ENCODE results near the gene IL34. TPM values are rescaled to one million over a fixed set of nuclear protein-coding genes. Genes with fewer than 3 reads are reported as not detected.

IL34 gene
- total and polyA plus RNA-seq, 7 experiments from 2014 or later, result 0.38 to 1.1 (median 0.50) TPM; not detected in 4

GRCh38 chr16:70657956-70658355 is 11.6 kb downstream of the IL34 start:
- H3K27me3 Mint-ChIP-seq, result peaks cover 0 to 3% (median 0%) of the 10 kb centered on the region in 5 donors
- DNase-seq (no peak), ATAC-seq (no peak)
- ChIA-PET POLR2A (no interaction called here), CTCF (interaction anchor here (1.2 kb wide), 1 partner anchor 112 kb away, joined by 3 read pairs; no protein-coding TSS in a partner anchor)
- H3K27ac ChIP-seq (ENCODE audit: low read depth, low read length), result no peak overlapping the region
- no peaks in the 10 kb centered on the region for H3K27me3 ChIP-seq (ENCODE audit: control insufficient read depth in 2 of 2, insufficient read depth in 2 of 2, low read length in 2 of 2)
- no peaks in the 10 kb centered on the region for H3K36me3 ChIP-seq (ENCODE audit: control insufficient read depth in 2 of 3, insufficient read depth in 3 of 3, low read length in 3 of 3)
- H3K36me3 Mint-ChIP-seq, result no peaks in the 10 kb centered on the region
- no peak overlapping the region for H3K27ac Mint-ChIP-seq
- peaks cover 0 to 2% (median 0%) of the 10 kb centered on the region in 11 donors for H3K9me3 Mint-ChIP-seq
- no peak overlapping the region for H3K4me3 Mint-ChIP-seq
- peaks cover 0 to 3% of the 10 kb centered on the region in 2 donors for H3K4me1 ChIP-seq (ENCODE audit: control insufficient read depth in 2 of 2, insufficient read depth in 2 of 2, low read length in 2 of 2)
- no peak overlapping the region for H3K4me3 ChIP-seq (ENCODE audit: low read length)
- H3K9me3 ChIP-seq (ENCODE audit: control insufficient read depth in 2 of 3, low read length in 3 of 3), result no peaks in the 10 kb centered on the region
- intact Hi-C loops (cut with micrococcal nuclease), result loop anchor here in 1 of 2 donors (10.0 kb wide), 1 partner anchor 103 kb away; no protein-coding TSS in a partner anchor
- H3K4me1 Mint-ChIP-seq, result peaks cover 4 to 6% (median 5%) of the 10 kb centered on the region in 7 donors

- Mint-ChIP-seq H3K27me3 (peaks cover 0 to under 1% (median 0%) of the 10 kb centered on the region in 5 donors), H3K4me1 (peaks cover 1 to 2% (median 1%) of the 10 kb centered on the region in 7 donors), H3K9me3 (peaks cover 0 to 2% (median 0%) of the 10 kb centered on the region in 11 donors), H3K4me3 (no peak overlapping the region), H3K36me3 (no peaks in the 10 kb centered on the region), H3K27ac (no peak overlapping the region)
- ATAC-seq, result no peak
- Histone ChIP-seq H3K27me3 (ENCODE audit: control insufficient read depth in 2 of 2, insufficient read depth in 2 of 2, low read length in 2 of 2) (no peaks in the 10 kb centered on the region), H3K4me3 (ENCODE audit: low read length) (no peak overlapping the region), H3K9me3 (ENCODE audit: control insufficient read depth in 2 of 3, low read length in 3 of 3) (no peaks in the 10 kb centered on the region), H3K36me3 (ENCODE audit: control insufficient read depth in 2 of 3, insufficient read depth in 3 of 3, low read length in 3 of 3) (no peaks in the 10 kb centered on the region), H3K4me1 (ENCODE audit: control insufficient read depth in 2 of 2, insufficient read depth in 2 of 2, low read length in 2 of 2) (peaks cover 0 to under 1% of the 10 kb centered on the region in 2 donors), H3K27ac (ENCODE audit: low read depth, low read length) (no peak overlapping the region)
- intact Hi-C loops (cut with micrococcal nuclease), result loop anchor here in 1 of 2 donors (10.0 kb wide), 1 partner anchor 104 kb away; no protein-coding TSS in a partner anchor
- POLR2A ChIA-PET, result no interaction called here
- CTCF ChIA-PET, result no interaction called here
- no peak for DNase-seq
Measured at GRCh38 chr16:70658921-70659320, 12.6 kb downstream of the IL34 start.

GRCh38 chr16:70659546-70659945 is 13.2 kb downstream of the IL34 start:
- intact Hi-C loops (cut with micrococcal nuclease), result loop anchor here in 1 of 2 donors (10.0 kb wide), 1 partner anchor 105 kb away; no protein-coding TSS in a partner anchor
- Mint-ChIP-seq H3K4me1 (no peaks in the 10 kb centered on the region), H3K9me3 (peaks cover 0 to 2% (median 0%) of the 10 kb centered on the region in 11 donors), H3K4me3 (no peak overlapping the region), H3K27me3 (no peaks in the 10 kb centered on the region), H3K27ac (no peak overlapping the region), H3K36me3 (no peaks in the 10 kb centered on the region)
- Histone ChIP-seq H3K36me3 (ENCODE audit: control insufficient read depth in 2 of 3, insufficient read depth in 3 of 3, low read length in 3 of 3) (no peaks in the 10 kb centered on the region), H3K4me1 (ENCODE audit: control insufficient read depth in 2 of 2, insufficient read depth in 2 of 2, low read length in 2 of 2) (no peaks in the 10 kb centered on the region), H3K27me3 (ENCODE audit: control insufficient read depth in 2 of 2, insufficient read depth in 2 of 2, low read length in 2 of 2) (no peaks in the 10 kb centered on the region), H3K9me3 (ENCODE audit: control insufficient read depth in 2 of 3, low read length in 3 of 3) (no peaks in the 10 kb centered on the region), H3K4me3 (ENCODE audit: low read length) (no peak overlapping the region), H3K27ac (ENCODE audit: low read depth, low read length) (no peak overlapping the region)
- ChIA-PET POLR2A (no interaction called here), CTCF (no interaction called here)
- DNase-seq, result no peak
- no peak for ATAC-seq

- DNase-seq (no peak), ATAC-seq (no peak)
- H3K4me3 ChIP-seq (ENCODE audit: low read length), result no peak overlapping the region
- H3K27me3 ChIP-seq (ENCODE audit: control insufficient read depth in 2 of 2, insufficient read depth in 2 of 2, low read length in 2 of 2), result no peaks in the 10 kb centered on the region
- H3K36me3 Mint-ChIP-seq, result no peaks in the 10 kb centered on the region
- H3K4me3 Mint-ChIP-seq, result no peak overlapping the region
- ChIA-PET CTCF (no interaction called here), POLR2A (no interaction called here)
- H3K27ac Mint-ChIP-seq, result no peak overlapping the region
- H3K4me1 Mint-ChIP-seq, result no peaks in the 10 kb centered on the region
- peaks cover 0 to 2% (median 0%) of the 10 kb centered on the region in 11 donors for H3K9me3 Mint-ChIP-seq
- H3K27ac ChIP-seq (ENCODE audit: low read depth, low read length), result no peak overlapping the region
- H3K4me1 ChIP-seq (ENCODE audit: control insufficient read depth in 2 of 2, insufficient read depth in 2 of 2, low read length in 2 of 2), result no peaks in the 10 kb centered on the region
- intact Hi-C loops (cut with micrococcal nuclease), result loop anchor here in 1 of 2 donors (10.0 kb wide), 1 partner anchor 105 kb away; no protein-coding TSS in a partner anchor
- no peaks in the 10 kb centered on the region for H3K27me3 Mint-ChIP-seq
- H3K36me3 ChIP-seq (ENCODE audit: control insufficient read depth in 2 of 3, insufficient read depth in 3 of 3, low read length in 3 of 3), result no peaks in the 10 kb centered on the region
- no peaks in the 10 kb centered on the region for H3K9me3 ChIP-seq (ENCODE audit: control insufficient read depth in 2 of 3, low read length in 3 of 3)
Measured at GRCh38 chr16:70659953-70660671, 13.8 kb downstream of the IL34 start.

GRCh38 chr16:70660672-70661350 is 14.5 kb downstream of the IL34 start:
- Mint-ChIP-seq H3K9me3 (peaks cover 0 to 2% (median 0%) of the 10 kb centered on the region in 11 donors), H3K4me1 (no peaks in the 10 kb centered on the region), H3K27me3 (no peaks in the 10 kb centered on the region), H3K4me3 (no peak overlapping the region), H3K36me3 (peaks cover 0 to 3% (median 1%) of the 10 kb centered on the region in 5 donors), H3K27ac (no peak overlapping the region)
- no peaks in the 10 kb centered on the region for H3K27me3 ChIP-seq (ENCODE audit: control insufficient read depth in 2 of 2, insufficient read depth in 2 of 2, low read length in 2 of 2)
- H3K9me3 ChIP-seq (ENCODE audit: control insufficient read depth in 2 of 3, low read length in 3 of 3), result no peaks in the 10 kb centered on the region
- ATAC-seq, result no peak
- no peaks in the 10 kb centered on the region for H3K4me1 ChIP-seq (ENCODE audit: control insufficient read depth in 2 of 2, insufficient read depth in 2 of 2, low read length in 2 of 2)
- no peaks in the 10 kb centered on the region for H3K36me3 ChIP-seq (ENCODE audit: control insufficient read depth in 2 of 3, insufficient read depth in 3 of 3, low read length in 3 of 3)
- intact Hi-C loops (cut with micrococcal nuclease), result no loop called here
- DNase-seq, result no peak
- CTCF ChIA-PET, result no interaction called here
- no peak overlapping the region for H3K4me3 ChIP-seq (ENCODE audit: low read length)
- no peak overlapping the region for H3K27ac ChIP-seq (ENCODE audit: low read depth, low read length)
- POLR2A ChIA-PET, result no interaction called here

DNA sequence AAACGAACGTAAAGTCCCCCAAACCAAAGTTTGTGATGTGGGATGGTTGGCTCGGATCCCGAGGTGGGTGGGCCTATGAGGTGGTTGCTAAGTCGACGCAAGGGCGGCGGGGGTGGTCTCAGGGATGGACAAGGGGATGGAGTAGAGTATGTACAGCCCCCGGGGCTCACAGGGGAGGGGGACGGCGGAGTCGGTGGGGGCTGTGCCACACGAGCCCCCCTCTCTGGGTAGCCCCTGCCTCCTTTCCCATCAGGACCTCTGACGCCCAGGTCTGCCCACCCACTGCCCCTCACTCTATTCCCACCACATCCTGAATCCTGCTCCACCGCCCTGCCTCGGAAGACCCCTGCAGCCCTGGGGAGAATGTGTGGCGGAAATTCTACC is 15.2 kb downstream of the IL34 start:
- CTCF ChIA-PET, result no interaction called here
- no peak overlapping the region for H3K27ac Mint-ChIP-seq
- ATAC-seq (no peak), DNase-seq (no peak)
- H3K27me3 Mint-ChIP-seq, result peaks cover 0 to under 1% (median 0%) of the 10 kb centered on the region in 5 donors
- no peaks in the 10 kb centered on the region for H3K9me3 ChIP-seq (ENCODE audit: control insufficient read depth in 2 of 3, low read length in 3 of 3)
- H3K36me3 ChIP-seq (ENCODE audit: control insufficient read depth in 2 of 3, insufficient read depth in 3 of 3, low read length in 3 of 3), result no peaks in the 10 kb centered on the region
- intact Hi-C loops (cut with micrococcal nuclease), result no loop called here
- no peaks in the 10 kb centered on the region for H3K9me3 Mint-ChIP-seq
- no peak overlapping the region for H3K27ac ChIP-seq (ENCODE audit: low read depth, low read length)
- no peaks in the 10 kb centered on the region for H3K4me1 Mint-ChIP-seq
- POLR2A ChIA-PET, result interaction anchor here (0.9 kb wide), 1 partner anchor 82 kb away, joined by 3 read pairs; no protein-coding TSS in a partner anchor
- H3K4me3 ChIP-seq (ENCODE audit: low read length), result no peak overlapping the region
- H3K36me3 Mint-ChIP-seq, result peaks cover 0 to 9% (median 4%) of the 10 kb centered on the region in 5 donors
- H3K27me3 ChIP-seq (ENCODE audit: control insufficient read depth in 2 of 2, insufficient read depth in 2 of 2, low read length in 2 of 2), result no peaks in the 10 kb centered on the region
- H3K4me1 ChIP-seq (ENCODE audit: control insufficient read depth in 2 of 2, insufficient read depth in 2 of 2, low read length in 2 of 2), result no peaks in the 10 kb centered on the region
- no peak overlapping the region for H3K4me3 Mint-ChIP-seq
